Epithelial cell of alveolus of lung (primary cell): Measurements from ENCODE around the gene TIMM23B. TPM values are rescaled to one million over a fixed set of nuclear protein-coding genes. Genes with fewer than 3 reads are reported as not detected.

ENCODE experiments used
- total RNA-seq: library from RNA; depleted of rRNA; stranded (reverse); fragments of >200 nt; gene quantifications from 2 replicates; pipeline ENCODE4 v1.2.1, GENCODE V29; 2015

Gene TIMM23B
- 8.5 and 12.3 TPM in 2 replicates for total RNA-seq

DNA sequence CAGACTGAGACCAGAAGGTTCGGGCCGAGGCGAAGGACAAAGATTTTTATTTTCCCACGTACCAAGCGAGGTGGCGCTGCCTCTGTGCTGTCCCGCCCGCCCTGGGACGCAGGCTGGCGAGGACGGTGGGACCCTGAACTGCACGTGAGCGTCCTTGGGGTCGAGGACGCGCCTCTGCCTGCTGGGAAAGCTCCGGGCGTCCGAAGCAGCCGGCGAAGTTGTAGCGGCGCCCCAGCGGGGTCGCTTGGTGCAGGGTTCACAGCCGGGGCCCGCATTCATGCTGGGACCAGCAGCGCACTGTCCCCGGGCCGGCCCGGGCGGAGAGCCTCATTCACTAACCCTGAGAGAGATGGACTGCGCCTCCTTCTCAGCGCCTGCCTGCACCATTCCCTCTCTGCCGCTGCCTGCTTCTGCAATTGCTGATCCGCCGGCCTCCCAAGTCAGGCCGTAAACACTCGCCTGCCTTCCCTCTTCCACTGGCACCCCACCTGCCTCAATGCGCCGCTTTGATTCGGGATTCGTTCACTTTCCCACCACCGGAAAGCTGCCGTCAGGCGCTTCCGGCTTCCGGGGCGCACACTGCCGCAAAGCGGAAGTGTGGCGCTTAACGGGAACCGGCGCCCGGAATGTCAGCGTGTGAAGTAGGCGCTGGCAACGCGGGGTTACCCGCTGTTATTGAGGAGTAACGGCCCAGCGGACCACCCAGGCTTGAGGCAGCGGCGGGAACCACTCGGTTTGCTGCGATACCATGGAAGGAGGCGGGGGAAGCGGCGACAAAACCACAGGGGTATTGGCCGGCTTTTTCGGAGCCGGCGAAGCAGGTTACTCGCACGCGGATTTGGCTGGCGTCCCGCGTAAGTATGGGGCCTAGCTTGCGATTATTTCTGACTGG lies at the start of gene TIMM23B, which contains the start of gene PARG:
Gene TIMM23B (plus strand): TSS at position 607 of the 892 bp plus-strand sequence. CDS start 142 bp downstream, at position 749.
Gene PARG (minus strand): TSS at position 581 of the 892 bp plus-strand sequence. CDS start 302 bp downstream, at position 279.

DNA sequence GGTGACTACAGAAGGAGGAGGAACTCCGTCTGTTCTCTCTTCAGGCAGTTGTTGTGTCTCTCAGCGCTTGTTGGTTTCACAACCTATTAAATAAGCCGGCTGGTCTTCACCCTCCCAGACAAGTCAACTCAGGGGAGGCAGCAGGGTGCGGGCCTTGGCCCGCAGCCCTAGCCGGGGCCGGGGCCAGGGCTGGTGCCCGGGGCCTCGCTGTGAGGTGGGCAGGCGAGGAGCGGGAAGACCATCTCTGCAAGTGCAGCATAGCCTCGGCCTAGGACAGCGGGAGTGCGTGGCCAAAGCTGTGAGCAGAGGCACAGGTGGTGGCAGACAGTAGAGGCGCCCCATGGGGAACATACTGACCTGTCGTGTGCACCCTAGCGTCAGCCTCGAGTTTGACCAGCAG lies 46.5 kb downstream of the TIMM23B start, which contains the start of gene AGAP6:
Gene AGAP6 (plus strand): TSS at position 31 of the 400 bp plus-strand sequence. CDS start 310 bp downstream, at position 341.

Other genes with a start within 250 kb of the TIMM23B start
- 0.13 and 1.0 TPM in 2 replicates for gene OGDHL, start 179.7 kb upstream of the TIMM23B start, total RNA-seq
- 14.5 and 20.1 TPM in 2 replicates for gene PARG, start within 50 bp of the TIMM23B start, total RNA-seq
- gene AGAP6, start 46.4 kb downstream of the TIMM23B start, total RNA-seq: 1.6 and 3.7 TPM in 2 replicates
- gene WASHC2A, start 125.9 kb downstream of the TIMM23B start, total RNA-seq: 18.5 and 19.8 TPM in 2 replicates